WTC11 (cell line): ENCODE results near the gene RIN1.

Source experiments
- CREB1 ChIP-seq: sonication (generic); formaldehyde crosslinking; IDR thresholded peaks from 2 replicates; pipeline ENCODE4 v1.8.0; 2023; ENCODE audit warnings: mild to moderate bottlenecking, missing genetic modification reagents
- CTCF ChIP-seq: fragments of 200-600 bp; IDR thresholded peaks from 2 replicates; pipeline ENCODE4 v1.8.0; 2022; ENCODE audit warnings: antibody characterized with exemption
- E2F5 ChIP-seq: sonication (generic); formaldehyde crosslinking; IDR thresholded peaks from 2 replicates; pipeline ENCODE4 v1.8.1; 2022; ENCODE audit warnings: mild to moderate bottlenecking, moderate library complexity, missing genetic modification reagents
- ELF4 ChIP-seq: sonication (generic); formaldehyde crosslinking; IDR thresholded peaks from 2 replicates; pipeline ENCODE4 v1.8.1; 2022; ENCODE audit warnings: low read depth, mild to moderate bottlenecking, moderate library complexity, missing genetic modification reagents
- FOXJ3 ChIP-seq: sonication (generic); formaldehyde crosslinking; IDR thresholded peaks from 2 replicates; pipeline ENCODE4 v1.9.0; 2021; ENCODE audit warnings: missing genetic modification reagents, mild to moderate bottlenecking, borderline replicate concordance
- IRF2 ChIP-seq: sonication (generic); formaldehyde crosslinking; IDR thresholded peaks from 2 replicates; pipeline ENCODE4 v1.8.0; 2022; ENCODE audit warnings: low read depth, missing genetic modification reagents, borderline replicate concordance
- JUN ChIP-seq: sonication (generic); formaldehyde crosslinking; IDR thresholded peaks from 2 replicates; pipeline ENCODE4 v1.8.0; 2023; ENCODE audit warnings: mild to moderate bottlenecking, missing genetic modification reagents
- MAX ChIP-seq: sonication (generic); formaldehyde crosslinking; IDR thresholded peaks from 2 replicates; pipeline ENCODE4 v1.8.0; 2022; ENCODE audit warnings: mild to moderate bottlenecking, missing genetic modification reagents
- NFYB ChIP-seq: sonication (generic); formaldehyde crosslinking; conservative IDR thresholded peaks from 2 replicates; pipeline ENCODE4 v1.8.0; 2022; ENCODE audit warnings: low read depth, missing genetic modification reagents
- SMAD3 ChIP-seq: sonication (generic); formaldehyde crosslinking; IDR thresholded peaks from 2 replicates; pipeline ENCODE4 v1.8.0; 2022; ENCODE audit warnings: missing genetic modification reagents, mild to moderate bottlenecking, borderline replicate concordance
- TCF7 ChIP-seq: sonication (generic); formaldehyde crosslinking; IDR thresholded peaks from 2 replicates; pipeline ENCODE4 v1.8.0; 2022; ENCODE audit warnings: mild to moderate bottlenecking, low read depth, missing genetic modification reagents, moderate library complexity
- ZNF263 ChIP-seq: sonication (generic); formaldehyde crosslinking; IDR thresholded peaks from 2 replicates; pipeline ENCODE4 v1.8.1; 2022; ENCODE audit warnings: low read depth, mild to moderate bottlenecking, moderate library complexity, missing genetic modification reagents
- TF ChIP-seq, protein P1 (sequence below): sonication (generic); formaldehyde crosslinking; IDR thresholded peaks from 2 replicates; pipeline ENCODE4 v1.8.1; 2023; ENCODE audit warnings: mild to moderate bottlenecking, missing genetic modification reagents, moderate library complexity
- TF ChIP-seq, protein P2 (sequence below): sonication (generic); formaldehyde crosslinking; conservative IDR thresholded peaks from 2 replicates; pipeline ENCODE4 v1.8.1; 2022; ENCODE audit warnings: mild to moderate bottlenecking, missing genetic modification reagents

DNA sequence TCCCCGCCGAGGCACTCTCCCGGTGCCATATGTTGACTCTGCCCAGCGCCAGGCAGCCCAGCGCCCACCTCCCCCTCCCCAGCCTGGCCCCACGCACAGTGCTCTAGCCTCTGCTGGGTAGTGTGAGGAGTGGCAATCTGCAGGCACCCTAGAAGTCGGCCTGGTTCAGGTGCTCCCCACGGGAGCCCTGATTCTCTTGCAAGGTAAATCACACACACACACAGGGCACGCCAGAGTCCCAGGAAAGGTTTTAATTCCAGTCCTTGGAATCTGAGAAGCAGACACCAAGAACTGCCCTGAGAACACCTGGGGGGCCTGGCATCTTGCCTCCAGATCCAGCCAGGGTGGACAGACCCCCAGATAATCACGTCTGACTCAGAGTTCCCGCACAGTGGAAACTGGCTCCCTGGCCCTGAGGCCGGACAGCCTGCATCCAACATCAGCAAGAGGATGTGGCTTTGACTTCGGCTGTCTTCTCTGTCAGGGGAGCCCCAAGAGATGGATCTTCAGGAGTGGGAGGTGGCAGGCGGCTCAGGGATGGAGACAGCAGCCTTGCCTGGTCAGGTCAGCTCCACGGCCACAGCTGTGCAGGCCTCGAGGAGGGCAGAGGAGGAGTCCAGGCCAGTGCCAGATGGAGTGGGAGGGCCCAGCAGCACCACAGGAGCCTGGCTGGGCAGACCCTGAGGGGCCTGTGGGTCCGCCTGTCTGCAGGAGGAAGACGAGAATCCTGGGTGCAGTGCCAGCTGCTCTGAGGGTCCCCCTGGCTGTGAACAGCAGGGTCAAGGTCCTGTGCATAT, 1.1 kb upstream of the RIN1 start:
- TF ChIP-seq TCF7 (CRISPR knock-in tag) (no peak), FOXJ3 (CRISPR knock-in tag) (no peak), JUN (CRISPR knock-in tag) (no peak), CTCF (no peak), E2F5 (CRISPR knock-in tag) (no peak), SMAD3 (CRISPR knock-in tag) (no peak), CREB1 (CRISPR knock-in tag) (no peak), ELF4 (CRISPR knock-in tag) (no peak), NFYB (CRISPR knock-in tag) (no peak), MAX (no peak), ZNF263 (no peak), IRF2 (CRISPR knock-in tag) (no peak)
- TF ChIP-seq, protein P1, sequence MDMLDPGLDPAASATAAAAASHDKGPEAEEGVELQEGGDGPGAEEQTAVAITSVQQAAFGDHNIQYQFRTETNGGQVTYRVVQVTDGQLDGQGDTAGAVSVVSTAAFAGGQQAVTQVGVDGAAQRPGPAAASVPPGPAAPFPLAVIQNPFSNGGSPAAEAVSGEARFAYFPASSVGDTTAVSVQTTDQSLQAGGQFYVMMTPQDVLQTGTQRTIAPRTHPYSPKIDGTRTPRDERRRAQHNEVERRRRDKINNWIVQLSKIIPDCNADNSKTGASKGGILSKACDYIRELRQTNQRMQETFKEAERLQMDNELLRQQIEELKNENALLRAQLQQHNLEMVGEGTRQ: no peak
- TF ChIP-seq, protein P2, sequence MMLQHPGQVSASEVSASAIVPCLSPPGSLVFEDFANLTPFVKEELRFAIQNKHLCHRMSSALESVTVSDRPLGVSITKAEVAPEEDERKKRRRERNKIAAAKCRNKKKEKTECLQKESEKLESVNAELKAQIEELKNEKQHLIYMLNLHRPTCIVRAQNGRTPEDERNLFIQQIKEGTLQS (CRISPR knock-in tag): no peak
